LNCaP clone FGC (cell line): Measurements from ENCODE around the gene HES4.
"Not testable (repeated sequence)": the region's sequence is repeated elsewhere in the genome, so short reads cannot be mapped to it uniquely, and the experiment has no call there.

Source experiments
- DNase-seq: peaks from one replicate; pipeline ENCODE4 v3.0.0-alpha.2; 2011; ENCODE audit warnings: low read depth
- H3K4me3 ChIP-seq: 2 replicates; pipeline ENCODE4 v1.5.1; 2011; ENCODE audit warnings: mild to moderate bottlenecking, low read depth, low read length, control low read depth
- TF ChIP-seq, protein P1 (sequence below): IDR thresholded peaks from 2 replicates; pipeline ENCODE4 v1.5.1; 2012; ENCODE audit warnings: mild to moderate bottlenecking; ENCODE audit not compliant: control insufficient read depth, insufficient read depth; ENCODE audit errors: extremely low read depth

The HES4 gene

GRCh38 chr1:1014799-1015681 is 15.1 kb upstream of the HES4 start:
- TF ChIP-seq, protein P1, sequence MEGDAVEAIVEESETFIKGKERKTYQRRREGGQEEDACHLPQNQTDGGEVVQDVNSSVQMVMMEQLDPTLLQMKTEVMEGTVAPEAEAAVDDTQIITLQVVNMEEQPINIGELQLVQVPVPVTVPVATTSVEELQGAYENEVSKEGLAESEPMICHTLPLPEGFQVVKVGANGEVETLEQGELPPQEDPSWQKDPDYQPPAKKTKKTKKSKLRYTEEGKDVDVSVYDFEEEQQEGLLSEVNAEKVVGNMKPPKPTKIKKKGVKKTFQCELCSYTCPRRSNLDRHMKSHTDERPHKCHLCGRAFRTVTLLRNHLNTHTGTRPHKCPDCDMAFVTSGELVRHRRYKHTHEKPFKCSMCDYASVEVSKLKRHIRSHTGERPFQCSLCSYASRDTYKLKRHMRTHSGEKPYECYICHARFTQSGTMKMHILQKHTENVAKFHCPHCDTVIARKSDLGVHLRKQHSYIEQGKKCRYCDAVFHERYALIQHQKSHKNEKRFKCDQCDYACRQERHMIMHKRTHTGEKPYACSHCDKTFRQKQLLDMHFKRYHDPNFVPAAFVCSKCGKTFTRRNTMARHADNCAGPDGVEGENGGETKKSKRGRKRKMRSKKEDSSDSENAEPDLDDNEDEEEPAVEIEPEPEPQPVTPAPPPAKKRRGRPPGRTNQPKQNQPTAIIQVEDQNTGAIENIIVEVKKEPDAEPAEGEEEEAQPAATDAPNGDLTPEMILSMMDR: peak; percentile 45
- no peak for DNase-seq
- peak overlapping the region; percentile 70 for H3K4me3 ChIP-seq

DNA sequence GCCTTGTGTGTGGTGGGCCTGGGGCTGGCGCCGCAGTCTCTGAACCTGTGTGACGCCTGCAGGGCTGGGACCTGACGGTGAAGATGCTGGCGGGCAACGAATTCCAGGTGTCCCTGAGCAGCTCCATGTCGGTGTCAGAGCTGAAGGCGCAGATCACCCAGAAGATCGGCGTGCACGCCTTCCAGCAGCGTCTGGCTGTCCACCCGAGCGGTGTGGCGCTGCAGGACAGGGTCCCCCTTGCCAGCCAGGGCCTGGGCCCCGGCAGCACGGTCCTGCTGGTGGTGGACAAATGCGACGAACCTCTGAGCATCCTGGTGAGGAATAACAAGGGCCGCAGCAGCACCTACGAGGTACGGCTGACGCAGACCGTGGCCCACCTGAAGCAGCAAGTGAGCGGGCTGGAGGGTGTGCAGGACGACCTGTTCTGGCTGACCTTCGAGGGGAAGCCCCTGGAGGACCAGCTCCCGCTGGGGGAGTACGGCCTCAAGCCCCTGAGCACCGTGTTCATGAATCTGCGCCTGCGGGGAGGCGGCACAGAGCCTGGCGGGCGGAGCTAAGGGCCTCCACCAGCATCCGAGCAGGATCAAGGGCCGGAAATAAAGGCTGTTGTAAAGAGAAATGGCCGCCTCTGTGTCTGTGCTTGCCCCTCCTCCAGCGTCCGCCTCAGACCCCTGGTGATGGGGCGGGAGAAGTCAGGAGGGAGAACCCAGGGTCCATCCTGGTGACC is 14.2 kb upstream of the HES4 start:
- no peak for DNase-seq

GRCh38 chr1:1013105-1013921 is 13.4 kb upstream of the HES4 start, which contains the start of gene ISG15:
TSS of gene ISG15 (plus strand) at chr1:1013497. CDS start at chr1:1013574, 77 bp downstream.
- no peak for DNase-seq
- TF ChIP-seq, protein P1: no peak
- H3K4me3 ChIP-seq: peak within 1 kb of the TSS; percentile 70

More for the DNA sequence above, 14.2 kb upstream of the HES4 start:
- H3K4me3 ChIP-seq: peak overlapping the region; percentile 70
- TF ChIP-seq, protein P1: no peak

DNA sequence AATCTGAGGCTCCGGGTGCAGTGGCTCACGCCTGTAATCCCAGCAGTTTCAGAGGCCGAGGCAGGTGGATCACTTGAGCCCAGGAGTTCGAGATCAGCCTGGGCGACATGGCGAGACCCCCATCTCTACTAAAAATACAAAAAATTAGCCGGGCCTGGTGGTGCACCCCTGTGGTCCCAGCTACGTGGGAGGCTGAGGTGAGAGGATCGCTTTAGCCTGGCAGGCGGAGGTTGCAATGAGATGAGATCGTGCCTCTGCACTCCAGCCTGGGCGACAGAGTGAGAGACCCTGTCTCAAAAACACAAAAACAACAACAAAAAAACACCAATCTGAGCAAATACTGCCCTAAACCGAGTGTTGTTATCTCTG is 12.8 kb upstream of the HES4 start:
- not testable (repeated sequence) for DNase-seq
- peak overlapping the region; percentile 70 for H3K4me3 ChIP-seq

GRCh38 chr1:1011396-1011949 is 11.6 kb upstream of the HES4 start:
- no peak for DNase-seq
- H3K4me3 ChIP-seq: no peak overlapping the region
- TF ChIP-seq, protein P1: no peak

DNA sequence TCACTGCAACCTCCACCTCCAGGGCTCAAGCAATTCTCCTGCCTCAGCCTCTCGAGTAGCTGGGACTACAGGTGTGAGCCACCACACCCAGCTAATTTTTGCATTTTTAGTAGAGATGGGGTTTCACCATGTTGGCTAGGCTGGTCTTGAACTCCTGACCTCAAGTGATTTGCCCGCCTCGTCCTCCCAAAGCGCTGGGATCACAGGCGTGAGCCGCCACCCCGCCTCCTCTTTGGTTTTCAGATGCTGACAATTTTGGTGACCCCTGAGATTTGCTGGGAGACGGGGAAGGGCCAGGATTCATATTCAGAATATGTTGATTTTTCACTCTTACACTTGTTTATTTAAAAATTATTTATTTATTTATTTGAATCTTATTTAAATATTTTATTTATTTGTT is 10.2 kb upstream of the HES4 start:
- not testable (repeated sequence) for DNase-seq, H3K4me3 ChIP-seq

DNA sequence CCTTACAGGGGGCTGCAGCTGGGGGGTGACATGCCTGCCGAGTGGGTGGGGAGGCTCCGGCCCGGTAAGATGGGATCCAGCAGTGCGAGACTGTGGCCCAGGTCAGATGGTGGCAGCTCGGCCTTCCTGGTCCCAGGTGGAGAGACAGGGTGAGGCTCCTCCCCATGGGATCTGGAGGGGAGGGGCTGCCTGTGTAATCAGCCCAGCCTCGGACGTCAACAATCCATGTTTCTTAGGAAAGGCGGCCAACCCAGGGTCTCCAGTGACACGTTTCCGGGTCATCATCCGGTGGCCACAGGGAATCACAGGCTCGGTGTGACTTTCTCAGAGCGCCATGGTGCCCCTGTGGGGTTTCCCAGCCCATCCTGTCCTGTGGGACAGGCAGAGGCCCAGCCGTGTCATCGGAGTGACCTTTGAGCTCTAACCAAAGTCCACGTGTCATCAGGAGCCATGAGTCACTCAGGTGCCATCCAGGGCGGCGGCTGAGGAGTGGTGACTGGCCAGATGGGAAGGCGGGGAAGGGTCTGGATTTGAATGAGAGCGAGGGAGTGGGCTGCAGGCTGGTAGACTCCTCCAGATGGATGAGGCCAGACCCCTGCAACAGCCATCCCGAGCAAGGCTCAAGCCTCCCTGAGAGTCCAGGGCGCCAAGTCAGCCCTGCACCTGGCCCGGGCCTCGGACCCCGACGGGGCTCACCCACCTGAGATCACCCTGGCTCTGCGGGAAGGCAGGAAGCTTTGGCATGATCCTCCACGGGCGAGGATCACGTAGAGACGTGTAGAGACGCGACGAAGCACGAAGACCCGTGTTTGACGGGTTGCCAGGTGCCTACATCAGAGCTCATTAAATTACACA is 6.6 kb upstream of the HES4 start:
- no peak overlapping the region for H3K4me3 ChIP-seq
- TF ChIP-seq, protein P1: no peak
- DNase-seq: no peak
